ENCODE data around the gene ABCB11.

GRCh38 chr2:168995744-168996143, 35.4 kb downstream of the ABCB11 start:
- no peak for TF ChIP-seq CTCF (IDR thresholded peaks at IDR 0.05)
- TF ChIP-seq EZH2 (IDR thresholded peaks at IDR 0.05), result no peak
- no peak for TF ChIP-seq EZH2phosphoT487 (IDR thresholded peaks at IDR 0.05)

All from neural progenitor cell (in vitro differentiated cells).